ENCODE results near the gene EED.

GRCh38 chr11:86275493-86276370 lies 31.2 kb downstream of the EED start:
- no peak for TF ChIP-seq CTCF (IDR thresholded peaks at IDR 0.05; ENCODE audit: low read depth, low read length, missing input control)
- TF ChIP-seq RAD21 (IDR thresholded peaks at IDR 0.05) = no peak
- TF ChIP-seq YY1 (IDR thresholded peaks at IDR 0.05) = no peak
- TF ChIP-seq GABPA (IDR thresholded peaks at IDR 0.05 in 1 of 2, conservative IDR thresholded peaks at IDR 0.05 in 1 of 2) = no peak
- TF ChIP-seq TAF1 (conservative IDR thresholded peaks at IDR 0.05) = no peak
- no peak for TF ChIP-seq RXRA (IDR thresholded peaks at IDR 0.05)
- no peak for TF ChIP-seq ZBTB33 (IDR thresholded peaks at IDR 0.05)
- no peak for TF ChIP-seq JUND (IDR thresholded peaks at IDR 0.05)
- TF ChIP-seq ATF3 (IDR thresholded peaks at IDR 0.05) = no peak
- no peak for TF ChIP-seq HNF4A (conservative IDR thresholded peaks at IDR 0.05)
